ENCODE data around the gene ANTKMT. TPM values are rescaled to one million over a fixed set of nuclear protein-coding genes. Genes with fewer than 3 reads are reported as not detected.

Gene ANTKMT
- total RNA-seq, 4 donors from 2014 or later = 13.0 to 29.4 (median 23.8) TPM

DNA sequence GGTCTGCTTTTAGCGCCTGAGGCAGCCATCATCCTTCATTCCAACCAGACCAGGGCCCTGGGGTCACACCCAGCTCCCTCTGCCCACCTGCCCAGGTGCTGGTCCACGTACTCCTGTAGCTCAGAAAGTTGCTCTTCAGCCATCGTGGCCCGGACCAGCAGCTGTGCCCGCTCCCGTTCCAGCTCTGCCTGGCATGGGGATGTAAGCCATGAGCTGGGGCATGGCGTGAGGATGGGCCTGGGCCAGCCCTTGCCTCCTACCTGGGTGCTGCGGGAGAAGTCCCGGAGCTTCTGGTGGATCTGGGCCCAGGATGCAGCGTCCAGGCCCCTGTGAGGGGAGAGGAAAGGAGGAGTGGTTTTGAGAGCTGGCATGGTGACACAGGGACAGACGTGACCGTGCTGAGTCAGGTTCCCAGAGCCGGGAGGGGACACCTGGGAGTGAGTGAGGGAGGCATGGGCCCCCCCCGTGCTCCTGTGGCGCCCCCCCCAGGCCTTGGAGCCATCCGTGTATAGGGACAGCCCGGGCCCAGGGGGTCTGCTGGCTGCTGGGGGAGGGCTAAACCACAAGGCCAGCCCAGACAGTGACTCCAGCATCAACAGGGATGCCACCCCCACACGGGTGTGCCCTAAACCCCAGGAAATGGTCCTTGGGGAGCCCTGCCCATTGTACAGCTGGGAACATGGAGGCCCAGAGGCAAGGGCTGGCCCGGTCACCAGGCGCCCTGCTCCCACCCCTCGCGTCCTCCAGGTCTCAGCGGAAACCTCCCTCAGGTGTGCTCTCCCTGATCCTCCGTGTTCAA lies 2.1 kb downstream of the ANTKMT start:
- Histone ChIP-seq H3K4me1 (peaks cover 48% of the 10 kb centered on the region), H3K27me3 (peaks cover 29% of the 10 kb centered on the region), H3K27ac (no peak overlapping the region), H3K4me3 (no peak overlapping the region), H3K36me3 (no peaks in the 10 kb centered on the region), H3K9me3 (no peaks in the 10 kb centered on the region)
- TF ChIP-seq, protein P1, sequence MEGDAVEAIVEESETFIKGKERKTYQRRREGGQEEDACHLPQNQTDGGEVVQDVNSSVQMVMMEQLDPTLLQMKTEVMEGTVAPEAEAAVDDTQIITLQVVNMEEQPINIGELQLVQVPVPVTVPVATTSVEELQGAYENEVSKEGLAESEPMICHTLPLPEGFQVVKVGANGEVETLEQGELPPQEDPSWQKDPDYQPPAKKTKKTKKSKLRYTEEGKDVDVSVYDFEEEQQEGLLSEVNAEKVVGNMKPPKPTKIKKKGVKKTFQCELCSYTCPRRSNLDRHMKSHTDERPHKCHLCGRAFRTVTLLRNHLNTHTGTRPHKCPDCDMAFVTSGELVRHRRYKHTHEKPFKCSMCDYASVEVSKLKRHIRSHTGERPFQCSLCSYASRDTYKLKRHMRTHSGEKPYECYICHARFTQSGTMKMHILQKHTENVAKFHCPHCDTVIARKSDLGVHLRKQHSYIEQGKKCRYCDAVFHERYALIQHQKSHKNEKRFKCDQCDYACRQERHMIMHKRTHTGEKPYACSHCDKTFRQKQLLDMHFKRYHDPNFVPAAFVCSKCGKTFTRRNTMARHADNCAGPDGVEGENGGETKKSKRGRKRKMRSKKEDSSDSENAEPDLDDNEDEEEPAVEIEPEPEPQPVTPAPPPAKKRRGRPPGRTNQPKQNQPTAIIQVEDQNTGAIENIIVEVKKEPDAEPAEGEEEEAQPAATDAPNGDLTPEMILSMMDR (IDR thresholded peaks at IDR 0.05) = no peak
- TF ChIP-seq POLR2A (IDR thresholded peaks at IDR 0.05) = no peak
- no peak for TF ChIP-seq POLR2AphosphoS5 (IDR thresholded peaks at IDR 0.05)
- no peak for TF ChIP-seq EP300 (IDR thresholded peaks at IDR 0.05)
- WGBS = 85% methylated on average over 8 of the region's 24 CpGs
- DNase-seq (ENCODE audit: low spot score in 2 of 2) = no peak

DNA sequence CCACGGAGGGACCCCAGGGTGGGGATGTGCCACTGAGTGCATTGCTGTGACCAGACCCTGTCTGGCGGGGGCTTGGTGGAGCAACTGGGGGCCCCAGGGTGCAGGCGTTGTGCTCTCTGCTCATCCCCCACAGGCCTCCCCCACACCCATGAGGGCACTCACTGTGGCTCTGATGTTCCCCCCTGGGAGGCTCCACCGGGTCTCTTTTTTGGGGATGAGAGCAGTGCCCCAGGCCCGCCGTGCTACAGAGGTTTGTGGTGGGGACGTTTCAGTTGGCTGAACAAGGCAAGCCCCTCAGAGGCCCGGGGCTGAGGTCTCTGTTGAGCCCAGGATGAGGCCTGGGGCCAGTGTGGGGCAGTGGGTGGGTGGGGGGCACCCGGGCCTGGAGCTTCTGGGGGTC lies 2.7 kb downstream of the ANTKMT start:
- Histone ChIP-seq H3K27ac (no peak overlapping the region), H3K9me3 (no peaks in the 10 kb centered on the region), H3K27me3 (peaks cover 33% of the 10 kb centered on the region), H3K4me3 (no peak overlapping the region), H3K36me3 (no peaks in the 10 kb centered on the region), H3K4me1 (peaks cover 55% of the 10 kb centered on the region)
- TF ChIP-seq, protein P1 (IDR thresholded peaks at IDR 0.05) = no peak
- no peak for TF ChIP-seq POLR2AphosphoS5 (IDR thresholded peaks at IDR 0.05)
- TF ChIP-seq POLR2A (IDR thresholded peaks at IDR 0.05) = no peak
- TF ChIP-seq EP300 (IDR thresholded peaks at IDR 0.05) = no peak
- no peak for DNase-seq (ENCODE audit: low spot score in 2 of 2)
- 93% methylated on average over 2 of the region's 9 CpGs for WGBS

DNA sequence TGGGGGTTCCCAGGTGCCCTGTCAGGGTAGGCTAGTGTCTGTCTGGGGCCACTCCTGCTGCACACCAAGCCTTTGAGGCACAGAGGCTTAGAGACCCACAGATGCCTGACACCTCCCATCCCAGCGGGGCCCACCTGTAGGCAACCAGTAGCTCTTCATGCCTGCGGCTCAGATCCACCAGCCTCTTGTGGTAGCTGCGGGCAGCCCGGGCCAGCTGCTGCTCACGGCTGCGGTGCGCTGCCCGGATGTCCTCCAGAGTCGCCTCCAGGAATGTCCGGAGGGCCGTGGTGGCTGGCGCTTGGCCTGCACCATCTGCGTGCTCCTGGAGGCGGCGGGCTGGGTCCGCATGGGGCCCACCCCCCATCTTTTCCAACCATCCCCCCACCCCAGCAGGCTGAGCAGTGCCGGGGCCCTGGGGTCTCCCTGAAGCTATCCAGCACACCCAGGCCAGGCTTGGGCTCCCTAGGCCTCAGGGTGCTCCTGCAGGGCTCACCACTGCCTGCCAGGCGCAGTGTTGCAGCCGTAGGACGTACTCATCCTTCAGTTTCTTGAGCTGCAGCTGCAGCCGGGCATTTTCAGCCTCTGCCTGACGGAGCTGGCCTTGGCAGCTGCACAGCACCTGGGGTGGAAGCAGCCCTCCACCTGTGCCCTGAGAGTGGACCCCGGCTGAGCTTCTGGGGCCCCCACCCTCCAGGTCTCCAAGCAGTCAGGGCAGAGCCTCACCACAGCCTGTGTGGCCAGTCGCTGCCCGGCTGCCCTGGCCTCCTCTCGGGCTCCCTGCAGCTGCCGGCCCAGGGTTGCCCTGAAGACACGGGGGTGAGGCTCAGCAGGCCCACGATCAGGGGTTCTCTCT lies 3.5 kb downstream of the ANTKMT start:
- no peak overlapping the region for H3K27ac ChIP-seq
- peaks cover 34% of the 10 kb centered on the region for H3K27me3 ChIP-seq
- H3K36me3 ChIP-seq = no peaks in the 10 kb centered on the region
- 78% methylated on average over 10 of the region's 29 CpGs for WGBS
- peaks cover 57% of the 10 kb centered on the region for H3K4me1 ChIP-seq
- TF ChIP-seq, protein P1 (IDR thresholded peaks at IDR 0.05) = no peak
- TF ChIP-seq POLR2A (IDR thresholded peaks at IDR 0.05) (no peak), EP300 (IDR thresholded peaks at IDR 0.05) (no peak), POLR2AphosphoS5 (IDR thresholded peaks at IDR 0.05) (no peak)
- H3K4me3 ChIP-seq = no peak overlapping the region
- DNase-seq (ENCODE audit: low spot score in 2 of 2) = no peak
- H3K9me3 ChIP-seq = no peaks in the 10 kb centered on the region

DNA sequence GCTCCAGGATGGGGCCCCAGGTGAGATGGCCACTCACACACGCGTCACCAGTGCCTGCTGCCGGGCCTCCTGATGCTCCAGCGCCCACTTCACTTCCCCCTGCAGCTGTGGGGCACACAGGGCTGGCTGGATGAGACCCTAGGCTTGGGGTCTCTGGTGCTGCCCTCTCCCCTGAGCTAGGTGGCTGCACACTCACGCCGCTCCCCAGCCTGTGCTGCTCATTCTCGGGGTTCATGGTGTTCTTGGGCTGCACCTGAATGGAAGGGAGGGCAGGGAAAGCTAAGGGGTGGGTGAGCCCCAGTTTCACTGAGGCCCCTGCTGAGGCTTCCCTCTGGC lies 4.1 kb downstream of the ANTKMT start:
- DNase-seq (ENCODE audit: low spot score in 2 of 2) = no peak
- no CpG with 5 or more reads among the region's 7 CpGs for WGBS
- Histone ChIP-seq H3K9me3 (no peaks in the 10 kb centered on the region), H3K27me3 (peaks cover 34% of the 10 kb centered on the region), H3K4me1 (peaks cover 53% of the 10 kb centered on the region), H3K27ac (no peak overlapping the region), H3K4me3 (no peak overlapping the region), H3K36me3 (no peaks in the 10 kb centered on the region)
- TF ChIP-seq POLR2A (IDR thresholded peaks at IDR 0.05) (no peak), POLR2AphosphoS5 (IDR thresholded peaks at IDR 0.05) (no peak), EP300 (IDR thresholded peaks at IDR 0.05) (no peak)
- TF ChIP-seq, protein P1 (IDR thresholded peaks at IDR 0.05) = no peak
